ENCODE measurements around the gene FSD2. TPM values are rescaled to one million over a fixed set of nuclear protein-coding genes. Genes with fewer than 3 reads are reported as not detected.

FSD2 gene
- total and polyA plus RNA-seq, 10 of the 15 experiments (the other 5 are each of a cell fraction or from before 2014, with no cell fraction given): under 0.01 to 0.39 (median 0.07) TPM; not detected in 3

- TF ChIP-seq MTA2 (IDR thresholded peaks at IDR 0.05; ENCODE audit: low read depth) (peak; percentile 67), IKZF2 (IDR thresholded peaks at IDR 0.05) (peak; percentile 65 to 73; a peak in 3 of 4 replicates), POLR2A (IDR thresholded peaks at IDR 0.05; ENCODE audit: low read depth, low read length) (no peak), BRCA1 (IDR thresholded peaks at IDR 0.05; ENCODE audit: low read depth, low read length) (no peak), NFIC (IDR thresholded peaks at IDR 0.05; ENCODE audit: low read depth, low read length) (peak; percentile 81), CBX3 (IDR thresholded peaks at IDR 0.05; ENCODE audit: borderline replicate concordance, low read depth) (no peak), ATF2 (IDR thresholded peaks at IDR 0.05; ENCODE audit: low read length) (peak; percentile 28; the same call in 1 of the 2 replicates), SUZ12 (IDR thresholded peaks at IDR 0.05; ENCODE audit: unreplicated experiment) (no peak), STAT3 (IDR thresholded peaks at IDR 0.05; ENCODE audit: low read depth, low read length) (no peak), TBL1XR1 (IDR thresholded peaks at IDR 0.05; ENCODE audit: low read depth, low read length) (peak; percentile 63; the same call in 1 of the 2 replicates), NRF1 (conservative IDR thresholded peaks at IDR 0.05; ENCODE audit: low read depth, low read length) (no peak), BCL11A (IDR thresholded peaks at IDR 0.05; ENCODE audit: low read depth, low read length) (peak; percentile 84), USF2 (IDR thresholded peaks at IDR 0.05; ENCODE audit: borderline replicate concordance, low read depth, low read length) (peak; percentile 45; the same call in 1 of the 2 replicates), PKNOX1 (IDR thresholded peaks at IDR 0.05) (peak; percentile 73), ATF3 (IDR thresholded peaks at IDR 0.05; ENCODE audit: borderline replicate concordance, extremely low read depth, low read depth, low read length) (peak; percentile 37; the same call in 1 of the 2 replicates), TARDBP (IDR thresholded peaks at IDR 0.05; ENCODE audit: borderline replicate concordance) (no peak), PAX8 (IDR thresholded peaks at IDR 0.05) (no peak), SMC3 (IDR thresholded peaks at IDR 0.05; ENCODE audit: borderline replicate concordance, low read length) (no peak; the same call in 1 of the 2 replicates), RUNX3 (IDR thresholded peaks at IDR 0.05; ENCODE audit: low read length) (peak; percentile 82), EP300 (IDR thresholded peaks at IDR 0.05; ENCODE audit: borderline replicate concordance in 1 of 2, control insufficient read depth in 1 of 2, low read depth in 2 of 2, low read length in 2 of 2) (peak; percentile 29 to 67; a peak in 2 of 4 replicates), CUX1 (IDR thresholded peaks at IDR 0.05; ENCODE audit: insufficient replicate concordance, low read depth, low read length) (no peak), CREB1 (IDR thresholded peaks at IDR 0.05; ENCODE audit: low read depth) (0 out of 2 replicates have a peak, but pooled peaks have one; percentile 29), NR2F1 (conservative IDR thresholded peaks at IDR 0.05) (peak; percentile 88), ZNF384 (IDR thresholded peaks at IDR 0.05; ENCODE audit: borderline replicate concordance, low read depth, low read length) (peak; percentile 82)
Observed at GRCh38 chr15:82805994-82806406, at the start of gene FSD2 (continued).

Data from GM12878 (cell line).